SK-N-SH (cell line): ENCODE results near the gene ANKRD13B. TPM values are rescaled to one million over a fixed set of nuclear protein-coding genes. Genes with fewer than 3 reads are reported as not detected.

Experiments used
- CTCF ChIA-PET: fragments of 300-600, 350-600 bp; formaldehyde crosslinking; extraction: SDS; loops from one replicate; lab custom pipeline; 2021; lab: Yijun Ruan, JAX
- POLR2A ChIA-PET: fragments of 350-600 bp; sonication (Branson Sonifier 250); formaldehyde crosslinking; extraction: SDS; loops from one replicate; lab custom pipeline; 2020; ENCODE audit warnings: antibody characterized with exemption, inconsistent platforms; lab: Yijun Ruan, JAX
- DNase-seq: peaks from one replicate; pipeline ENCODE4 v3.0.0; 2012
- H2AFZ ChIP-seq: fragments of 200-600 bp; sonication (generic); 2 replicates; pipeline ENCODE4 v1.8.1; 2016; ENCODE audit warnings: antibody characterized with exemption, mild to moderate bottlenecking, low read depth
- H3F3A ChIP-seq: fragments of 200-600 bp; sonication (generic); replicated peaks from 2 replicates; pipeline ENCODE3; 2016; ENCODE audit warnings: antibody characterized with exemption, mild to moderate bottlenecking; ENCODE audit not compliant: insufficient read depth
- H3K27ac ChIP-seq, 2 experiments: fragments of 200-500 bp in 1 of 2; fragments of 200-600 bp in 1 of 2; sonication (Bioruptor generic) in 1 of 2; sonication (generic), shearing (Covaris generic) in 1 of 2; 2 replicates each; pipeline versions ENCODE4 v1.5.1 to v1.6.1; 2014 to 2016; ENCODE audit warnings: low read depth in 2 of 2, inconsistent platforms in 1 of 2, low read length in 1 of 2, mild to moderate bottlenecking in 1 of 2, mixed read lengths in 1 of 2
- H3K27me3 ChIP-seq: fragments of 200-600 bp; sonication (generic), shearing (Covaris generic); 2 replicates; pipeline ENCODE4 v1.6.1; 2016; ENCODE audit warnings: mixed run types; ENCODE audit not compliant: insufficient read depth
- H3K36me3 ChIP-seq, 2 experiments: fragments of 200-500 bp in 1 of 2; fragments of 200-600 bp in 1 of 2; sonication (Bioruptor generic) in 1 of 2; sonication (generic) in 1 of 2; replicated peaks in 1 of 2; 2 replicates each; pipeline versions ENCODE3 to v1.5.1; 2014 to 2016; ENCODE audit warnings: low read length in 1 of 2, mild to moderate bottlenecking in 1 of 2; ENCODE audit not compliant: insufficient read depth in 2 of 2, control insufficient read depth in 1 of 2
- H3K4me1 ChIP-seq, 2 experiments: fragments of 200-500 bp in 1 of 2; fragments of 200-600 bp in 1 of 2; sonication (Bioruptor generic) in 1 of 2; sonication (generic), shearing (Covaris generic) in 1 of 2; 2 replicates each; pipeline versions ENCODE4 v1.5.1 to v1.6.1; 2014 to 2016; ENCODE audit warnings: low read depth in 1 of 2, low read length in 1 of 2, mixed run types in 1 of 2; ENCODE audit not compliant: insufficient read depth in 2 of 2, control insufficient read depth in 1 of 2
- H3K4me2 ChIP-seq: fragments of 200-600 bp; sonication (generic), shearing (Covaris generic); 2 replicates; pipeline ENCODE4 v1.6.1; 2017; ENCODE audit warnings: mixed run types
- H3K4me3 ChIP-seq, 2 experiments: fragments of 200-500 bp in 1 of 2; fragments of 200-600 bp in 1 of 2; sonication (Bioruptor generic) in 1 of 2; sonication (generic), shearing (Covaris generic) in 1 of 2; 2 replicates each; pipeline versions ENCODE4 v1.5.1 to v1.8.1; 2014 to 2016; ENCODE audit warnings: low read depth in 2 of 2, inconsistent platforms in 1 of 2, low read length in 1 of 2, mild to moderate bottlenecking in 1 of 2, mixed read lengths in 1 of 2, moderate library complexity in 1 of 2
- H3K79me2 ChIP-seq: fragments of 200-600 bp; sonication (generic); 2 replicates; pipeline ENCODE4 v1.8.1; 2017; ENCODE audit warnings: mild to moderate bottlenecking; ENCODE audit not compliant: insufficient read depth
- H3K9ac ChIP-seq: fragments of 200-600 bp; sonication (generic); 2 replicates; pipeline ENCODE4 v1.6.1; 2017; ENCODE audit warnings: mixed run types
- H3K9me2 ChIP-seq: fragments of 200-600 bp; sonication (generic); 2 replicates; pipeline ENCODE4 v1.6.1; 2017; ENCODE audit warnings: mixed run types
- H3K9me3 ChIP-seq: fragments of 200-600 bp; sonication (generic); 2 replicates; pipeline ENCODE4 v1.6.1; 2017; ENCODE audit warnings: mixed run types, mild to moderate bottlenecking, moderate library complexity
- H4K20me1 ChIP-seq: fragments of 200-600 bp; sonication (generic); 2 replicates; pipeline ENCODE4 v1.6.1; 2017; ENCODE audit warnings: mild to moderate bottlenecking, mixed run types; ENCODE audit not compliant: insufficient read depth
- EP300 ChIP-seq, 2 experiments: IDR thresholded peaks; 2 replicates each; pipeline versions ENCODE4 v1.4.0 to v1.6.1; 2012; ENCODE audit warnings: borderline replicate concordance in 1 of 2, low read depth in 1 of 2, low read length in 1 of 2
- EZH2phosphoT487 ChIP-seq: fragments of 200-600 bp; sonication (generic); IDR thresholded peaks from 2 replicates; pipeline ENCODE4 v1.6.1; 2017; ENCODE audit warnings: low read depth, mixed run types, mild to moderate bottlenecking, antibody characterized with exemption, moderate library complexity, borderline replicate concordance
- FOSL2 ChIP-seq: IDR thresholded peaks from 2 replicates; pipeline ENCODE4 v1.4.0; 2012; ENCODE audit warnings: low read depth, mild to moderate bottlenecking, moderate library complexity, borderline replicate concordance
- FOXM1 ChIP-seq: IDR thresholded peaks from 2 replicates; pipeline ENCODE4 v1.4.0; 2012; ENCODE audit warnings: low read depth, mild to moderate bottlenecking
- GATA2 ChIP-seq: sonication (generic); formaldehyde crosslinking; IDR thresholded peaks from 2 replicates; pipeline ENCODE4 v1.5.0; 2020; ENCODE audit warnings: mild to moderate bottlenecking, missing genetic modification reagents
- JUND ChIP-seq: IDR thresholded peaks from 2 replicates; pipeline ENCODE4 v1.4.0; 2012
- MEF2A ChIP-seq: IDR thresholded peaks from 2 replicates; pipeline ENCODE4 v1.4.0; 2012; ENCODE audit warnings: low read depth, borderline replicate concordance
- MXI1 ChIP-seq: IDR thresholded peaks from 2 replicates; pipeline ENCODE4 v1.6.1; 2012; ENCODE audit warnings: mild to moderate bottlenecking, low read depth, low read length, improper control_type of control experiment
- NFIC ChIP-seq: IDR thresholded peaks from 2 replicates; pipeline ENCODE4 v1.4.0; 2012; ENCODE audit warnings: borderline replicate concordance
- NRF1 ChIP-seq: IDR thresholded peaks from 2 replicates; pipeline ENCODE4 v1.6.1; 2012; ENCODE audit warnings: low read depth, mild to moderate bottlenecking, low read length
- RAD21 ChIP-seq: IDR thresholded peaks from 2 replicates; pipeline ENCODE4 v1.6.1; 2012; ENCODE audit warnings: mild to moderate bottlenecking, low read length
- RFX5 ChIP-seq: IDR thresholded peaks from 2 replicates; pipeline ENCODE4 v1.6.1; 2012; ENCODE audit warnings: mild to moderate bottlenecking, improper control_type of control experiment, low read length
- SIN3A ChIP-seq: IDR thresholded peaks from 2 replicates; pipeline ENCODE4 v1.6.1; 2012; ENCODE audit warnings: low read depth, mild to moderate bottlenecking, low read length, moderate library complexity, borderline replicate concordance
- TAF1 ChIP-seq: IDR thresholded peaks from 2 replicates; pipeline ENCODE4 v1.6.1; 2012; ENCODE audit warnings: low read depth, mild to moderate bottlenecking, low read length, moderate library complexity, borderline replicate concordance
- TCF12 ChIP-seq: IDR thresholded peaks from 2 replicates; pipeline ENCODE4 v1.4.0; 2012
- TEAD4 ChIP-seq: IDR thresholded peaks from 2 replicates; pipeline ENCODE4 v1.4.0; 2012; ENCODE audit warnings: mild to moderate bottlenecking, borderline replicate concordance; ENCODE audit not compliant: insufficient read depth
- WGBS: methylation state at CpG from one replicate; pipeline ENCODE4 v1.1.6; 2017; ENCODE audit warnings: low lambda C conversion rate; 5-methylcytosine and 5-hydroxymethylcytosine counted together
- polyA plus RNA-seq, 3 experiments: library from polyadenylated mRNA; depleted of rRNA; stranded (reverse); fragments of >200 nt; gene quantifications; 2 replicates each; pipeline ENCODE4 v1.2.3, GENCODE V29; 2012
- TF ChIP-seq, protein P1 (sequence below): IDR thresholded peaks from 2 replicates; pipeline ENCODE4 v1.6.1; 2012; ENCODE audit warnings: mild to moderate bottlenecking, low read depth, low read length, moderate library complexity
- TF ChIP-seq, protein P2 (sequence below): IDR thresholded peaks from 2 replicates; pipeline ENCODE4 v1.4.0; 2012; ENCODE audit warnings: low read depth, borderline replicate concordance
- TF ChIP-seq, protein P3 (sequence below): IDR thresholded peaks from 2 replicates; pipeline ENCODE4 v1.4.0; 2012; ENCODE audit warnings: low read depth

Gene ANKRD13B
- polyA plus RNA-seq, 1 of the 3 experiments (the other 2 are of a cell fraction): 16.1 TPM

DNA sequence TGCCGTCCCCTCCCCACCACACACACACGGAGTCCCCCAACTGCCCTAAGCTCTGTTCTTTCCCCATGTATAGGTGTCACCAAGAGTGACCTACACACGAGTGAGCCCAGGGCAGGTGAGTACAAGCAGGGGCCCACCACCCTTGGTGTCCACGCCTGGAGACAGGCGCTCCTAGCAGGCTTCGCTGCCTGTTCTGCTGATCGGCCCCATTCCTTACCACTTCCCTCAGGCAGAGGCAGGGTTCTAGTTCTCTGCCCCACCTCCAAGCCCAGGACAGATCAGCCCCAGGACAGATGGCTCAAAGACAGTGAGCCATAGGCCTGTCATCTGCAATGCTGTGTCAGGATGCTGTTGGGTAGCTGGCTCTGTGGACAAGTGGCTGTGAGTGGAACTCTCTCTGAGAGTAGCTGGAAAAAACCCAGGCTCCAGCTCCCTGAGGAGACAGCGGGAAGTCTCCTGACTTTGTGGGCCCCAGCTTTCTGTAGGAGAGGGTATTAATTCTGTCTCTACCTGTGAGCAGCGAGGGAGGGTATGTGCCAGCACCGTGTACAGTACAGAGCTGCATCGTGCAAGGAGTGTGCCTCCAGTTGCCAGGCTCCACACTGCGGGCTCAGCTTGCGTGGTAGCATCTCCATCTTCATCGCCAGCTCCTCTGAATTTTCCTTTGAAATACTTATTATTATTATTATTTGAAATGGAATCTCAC, 23.5 kb upstream of the ANKRD13B start:
- WGBS: 67% methylated on average over 13 of the region's 14 CpGs
- Histone ChIP-seq H3K4me2 (peak overlapping the region; percentile 92), H3K79me2 (peaks cover 10% of the 10 kb centered on the region; the same call in 1 of the 2 replicates), H3K4me3 (peak overlapping the region; percentile 76 to 85), H3K9ac (peak overlapping the region; percentile 79), H3K4me1 (peaks cover 8 to 27% of the 10 kb centered on the region in 2 experiments; a peak in 1 of 4 replicates), H3K36me3 (peaks cover 0 to 17% of the 10 kb centered on the region in 2 experiments), H3K9me2 (no peaks in the 10 kb centered on the region), H3K27me3 (no peaks in the 10 kb centered on the region), H2AFZ (no peak overlapping the region), H4K20me1 (0 out of 2 replicates have a peak, but pooled peaks cover 4% of the 10 kb centered on the region), H3K9me3 (no peaks in the 10 kb centered on the region), H3F3A (peaks cover 7% of the 10 kb centered on the region), H3K27ac (peak overlapping the region; percentile 66 to 83)
- TF ChIP-seq TAF1 (no peak), FOSL2 (no peak), EP300 (IDR thresholded peaks at IDR 0.05; ENCODE audit: borderline replicate concordance in 1 of 2, low read depth in 1 of 2, low read length in 1 of 2) (no peak), MXI1 (0 out of 2 replicates have a peak, but pooled peaks have one; percentile 33), TEAD4 (no peak)
- TF ChIP-seq, protein P1, sequence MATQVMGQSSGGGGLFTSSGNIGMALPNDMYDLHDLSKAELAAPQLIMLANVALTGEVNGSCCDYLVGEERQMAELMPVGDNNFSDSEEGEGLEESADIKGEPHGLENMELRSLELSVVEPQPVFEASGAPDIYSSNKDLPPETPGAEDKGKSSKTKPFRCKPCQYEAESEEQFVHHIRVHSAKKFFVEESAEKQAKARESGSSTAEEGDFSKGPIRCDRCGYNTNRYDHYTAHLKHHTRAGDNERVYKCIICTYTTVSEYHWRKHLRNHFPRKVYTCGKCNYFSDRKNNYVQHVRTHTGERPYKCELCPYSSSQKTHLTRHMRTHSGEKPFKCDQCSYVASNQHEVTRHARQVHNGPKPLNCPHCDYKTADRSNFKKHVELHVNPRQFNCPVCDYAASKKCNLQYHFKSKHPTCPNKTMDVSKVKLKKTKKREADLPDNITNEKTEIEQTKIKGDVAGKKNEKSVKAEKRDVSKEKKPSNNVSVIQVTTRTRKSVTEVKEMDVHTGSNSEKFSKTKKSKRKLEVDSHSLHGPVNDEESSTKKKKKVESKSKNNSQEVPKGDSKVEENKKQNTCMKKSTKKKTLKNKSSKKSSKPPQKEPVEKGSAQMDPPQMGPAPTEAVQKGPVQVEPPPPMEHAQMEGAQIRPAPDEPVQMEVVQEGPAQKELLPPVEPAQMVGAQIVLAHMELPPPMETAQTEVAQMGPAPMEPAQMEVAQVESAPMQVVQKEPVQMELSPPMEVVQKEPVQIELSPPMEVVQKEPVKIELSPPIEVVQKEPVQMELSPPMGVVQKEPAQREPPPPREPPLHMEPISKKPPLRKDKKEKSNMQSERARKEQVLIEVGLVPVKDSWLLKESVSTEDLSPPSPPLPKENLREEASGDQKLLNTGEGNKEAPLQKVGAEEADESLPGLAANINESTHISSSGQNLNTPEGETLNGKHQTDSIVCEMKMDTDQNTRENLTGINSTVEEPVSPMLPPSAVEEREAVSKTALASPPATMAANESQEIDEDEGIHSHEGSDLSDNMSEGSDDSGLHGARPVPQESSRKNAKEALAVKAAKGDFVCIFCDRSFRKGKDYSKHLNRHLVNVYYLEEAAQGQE: no peak
- peak; percentile 43 for DNase-seq
- ChIA-PET CTCF (interaction anchor here (1.0 to 11.6 kb wide), 5 partner anchors 14 to 535 kb away, joined by 3 to 166 read pairs (median 98); partner anchors contain the start of genes ANKRD13B and GIT1), POLR2A (interaction anchor here (1.1 kb wide), 1 partner anchor 191 kb away, joined by 3 read pairs; no protein-coding TSS in a partner anchor)

DNA sequence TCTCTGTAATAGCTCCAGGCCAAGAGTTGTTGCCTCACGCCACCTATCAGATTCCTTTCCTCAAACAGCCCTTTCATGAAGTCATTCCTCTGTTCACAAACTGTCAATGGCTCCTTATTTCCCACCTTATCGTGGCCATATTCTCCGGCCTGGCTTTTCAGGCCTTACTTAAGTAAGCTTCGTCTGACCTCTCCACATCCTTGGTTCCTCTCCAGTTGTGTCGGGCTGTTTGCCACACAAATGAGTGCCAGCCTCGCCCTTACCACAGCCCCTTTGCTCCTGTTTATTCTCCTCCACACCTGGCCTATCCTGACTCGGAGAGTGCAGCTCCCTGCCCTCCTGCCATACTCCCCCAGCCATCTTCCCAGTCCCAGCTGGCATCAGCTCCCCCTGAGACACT, 22.4 kb upstream of the ANKRD13B start:
- ChIA-PET POLR2A (interaction anchor here (0.6 to 0.7 kb wide), 2 partner anchors 202 to 276 kb away, joined by 3 read pairs; no protein-coding TSS in a partner anchor), CTCF (interaction anchor here (0.8 to 11.6 kb wide), 6 partner anchors 13 to 534 kb away, joined by 3 to 166 read pairs (median 51); partner anchors contain the start of genes ANKRD13B and GIT1)
- H3K9ac ChIP-seq: no peak overlapping the region
- H3F3A ChIP-seq: peaks cover 7% of the 10 kb centered on the region
- H3K27me3 ChIP-seq: no peaks in the 10 kb centered on the region
- DNase-seq: no peak
- H3K4me2 ChIP-seq: no peak overlapping the region
- no peaks in the 10 kb centered on the region for H3K9me2 ChIP-seq
- H4K20me1 ChIP-seq: 0 out of 2 replicates have a peak, but pooled peaks cover 4% of the 10 kb centered on the region
- no peak overlapping the region for H2AFZ ChIP-seq
- peaks cover 8 to 27% of the 10 kb centered on the region in 2 experiments; a peak in 1 of 4 replicates for H3K4me1 ChIP-seq
- 92% methylated on average over 7 of the region's 7 CpGs for WGBS
- no peaks in the 10 kb centered on the region for H3K9me3 ChIP-seq
- H3K4me3 ChIP-seq: no peak overlapping the region
- peaks cover 0 to 28% of the 10 kb centered on the region in 2 experiments for H3K36me3 ChIP-seq
- H3K79me2 ChIP-seq: peaks cover 6% of the 10 kb centered on the region; the same call in 1 of the 2 replicates
- H3K27ac ChIP-seq: no peak overlapping the region
- TF ChIP-seq EZH2phosphoT487: no peak
- no peak for TF ChIP-seq SIN3A
- TF ChIP-seq TCF12: no peak
- no peak for TF ChIP-seq NRF1
- no peak for TF ChIP-seq RFX5
- TF ChIP-seq FOXM1: no peak
- no peak for TF ChIP-seq MEF2A
- no peak for TF ChIP-seq JUND
- TF ChIP-seq EP300 (IDR thresholded peaks at IDR 0.05; ENCODE audit: borderline replicate concordance in 1 of 2, low read depth in 1 of 2, low read length in 1 of 2): no peak
- no peak for TF ChIP-seq NFIC
- TF ChIP-seq TEAD4: no peak
- TF ChIP-seq FOSL2: no peak
- no peak for TF ChIP-seq GATA2 (CRISPR knock-in tag)
- TF ChIP-seq, protein P2, sequence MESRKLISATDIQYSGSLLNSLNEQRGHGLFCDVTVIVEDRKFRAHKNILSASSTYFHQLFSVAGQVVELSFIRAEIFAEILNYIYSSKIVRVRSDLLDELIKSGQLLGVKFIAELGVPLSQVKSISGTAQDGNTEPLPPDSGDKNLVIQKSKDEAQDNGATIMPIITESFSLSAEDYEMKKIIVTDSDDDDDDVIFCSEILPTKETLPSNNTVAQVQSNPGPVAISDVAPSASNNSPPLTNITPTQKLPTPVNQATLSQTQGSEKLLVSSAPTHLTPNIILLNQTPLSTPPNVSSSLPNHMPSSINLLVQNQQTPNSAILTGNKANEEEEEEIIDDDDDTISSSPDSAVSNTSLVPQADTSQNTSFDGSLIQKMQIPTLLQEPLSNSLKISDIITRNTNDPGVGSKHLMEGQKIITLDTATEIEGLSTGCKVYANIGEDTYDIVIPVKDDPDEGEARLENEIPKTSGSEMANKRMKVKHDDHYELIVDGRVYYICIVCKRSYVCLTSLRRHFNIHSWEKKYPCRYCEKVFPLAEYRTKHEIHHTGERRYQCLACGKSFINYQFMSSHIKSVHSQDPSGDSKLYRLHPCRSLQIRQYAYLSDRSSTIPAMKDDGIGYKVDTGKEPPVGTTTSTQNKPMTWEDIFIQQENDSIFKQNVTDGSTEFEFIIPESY: no peak
- TF ChIP-seq, protein P3, sequence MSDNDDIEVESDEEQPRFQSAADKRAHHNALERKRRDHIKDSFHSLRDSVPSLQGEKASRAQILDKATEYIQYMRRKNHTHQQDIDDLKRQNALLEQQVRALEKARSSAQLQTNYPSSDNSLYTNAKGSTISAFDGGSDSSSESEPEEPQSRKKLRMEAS: no peak
- no peak for TF ChIP-seq RAD21
